Effector memory CD4-positive, alpha-beta T cell (primary cell): Measurements from ENCODE around the gene TRMT10B.
"Not testable (repeated sequence)": the region's sequence is repeated elsewhere in the genome, so short reads cannot be mapped to it uniquely, and the experiment has no call there.

Experiments used
- DNase-seq, 3 donors: peaks; one replicate each; pipeline ENCODE4 v3.0.0-alpha.2; 2020
- H3K27ac ChIP-seq: 2 replicates; pipeline ENCODE4 v1.7.0; 2013; ENCODE audit warnings: mild to moderate bottlenecking, low read length, moderate library complexity; ENCODE audit not compliant: insufficient read depth, poor library complexity, severe bottlenecking
- H3K27me3 ChIP-seq: replicated peaks from 2 replicates; pipeline ENCODE4 v1.7.0; 2013; ENCODE audit warnings: mild to moderate bottlenecking, low read length; ENCODE audit not compliant: insufficient read depth, control insufficient read depth, poor library complexity, severe bottlenecking
- H3K36me3 ChIP-seq: 2 replicates; pipeline ENCODE4 v1.7.0; 2013; ENCODE audit warnings: mild to moderate bottlenecking, low read length, moderate library complexity; ENCODE audit not compliant: control insufficient read depth, insufficient read depth
- H3K4me1 ChIP-seq: 2 replicates; pipeline ENCODE4 v1.7.0; 2013; ENCODE audit warnings: low read length, mild to moderate bottlenecking; ENCODE audit not compliant: control insufficient read depth, insufficient read depth, poor library complexity, severe bottlenecking
- H3K4me3 ChIP-seq: 2 replicates; pipeline ENCODE4 v1.7.0; 2013; ENCODE audit warnings: low read length, low read depth, mild to moderate bottlenecking; ENCODE audit not compliant: insufficient read depth, poor library complexity, severe bottlenecking
- H3K9me3 ChIP-seq: 2 replicates; pipeline ENCODE4 v1.7.0; 2013; ENCODE audit warnings: mild to moderate bottlenecking, low read length, moderate library complexity; ENCODE audit not compliant: control insufficient read depth

TRMT10B gene

DNA sequence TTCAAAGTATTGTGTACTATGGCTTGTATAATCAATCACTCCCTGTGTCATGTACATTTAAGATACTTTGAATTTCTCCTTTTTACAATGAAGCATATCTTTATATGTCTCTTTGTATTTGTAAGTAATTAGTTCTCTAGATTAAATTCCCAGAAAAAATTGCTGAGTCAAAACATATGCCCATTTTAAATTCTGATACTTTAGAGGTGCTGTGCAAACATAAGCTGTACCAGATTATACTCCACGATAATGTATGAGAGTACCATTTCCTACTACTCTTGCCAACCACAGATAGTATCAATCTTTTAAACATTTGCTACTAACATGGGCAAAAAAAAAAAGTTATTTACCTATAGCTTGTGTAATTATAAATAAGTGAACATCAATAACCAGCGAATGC lies 65.2 kb downstream of the TRMT10B start:
- H3K27ac ChIP-seq, result no peak overlapping the region
- H3K4me1 ChIP-seq, result no peaks in the 10 kb centered on the region
- no peaks in the 10 kb centered on the region for H3K27me3 ChIP-seq
- H3K4me3 ChIP-seq, result no peak overlapping the region
- no peak for DNase-seq
- no peaks in the 10 kb centered on the region for H3K9me3 ChIP-seq
- peaks cover 15% of the 10 kb centered on the region for H3K36me3 ChIP-seq

- Histone ChIP-seq H3K36me3 (peaks cover 18% of the 10 kb centered on the region), H3K4me1 (no peaks in the 10 kb centered on the region)
Measured at GRCh38 chr9:37820142-37820541, 66.5 kb downstream of the TRMT10B start.

GRCh38 chr9:37825174-37825573 lies 71.6 kb downstream of the TRMT10B start:
- not testable (repeated sequence) for DNase-seq, H3K27ac ChIP-seq, H3K4me1 ChIP-seq, H3K4me3 ChIP-seq, H3K9me3 ChIP-seq, H3K27me3 ChIP-seq
- peaks cover 23% of the 10 kb centered on the region for H3K36me3 ChIP-seq

More at GRCh38 chr9:37820142-37820541, 66.5 kb downstream of the TRMT10B start:
- H3K9me3 ChIP-seq, result no peaks in the 10 kb centered on the region
- no peak for DNase-seq
- no peaks in the 10 kb centered on the region for H3K27me3 ChIP-seq
- H3K27ac ChIP-seq, result no peak overlapping the region
- H3K4me3 ChIP-seq, result no peak overlapping the region

- Histone ChIP-seq H3K9me3 (no peaks in the 10 kb centered on the region), H3K36me3 (peaks cover 15% of the 10 kb centered on the region), H3K27ac (no peak overlapping the region), H3K27me3 (no peaks in the 10 kb centered on the region), H3K4me1 (no peaks in the 10 kb centered on the region), H3K4me3 (no peak overlapping the region)
- DNase-seq, result no peak
Measured at GRCh38 chr9:37827483-37828165, 74.0 kb downstream of the TRMT10B start.
